GM23338 (cell line): ENCODE results near the gene PICALM.

ENCODE experiments used
- CREB1 ChIP-seq: fragments of 250-450 bp; sonication (Bioruptor Pico); IDR thresholded peaks from 2 replicates; pipeline ENCODE4 v1.5.0; 2020; ENCODE audit warnings: low read depth, mild to moderate bottlenecking, moderate library complexity
- CTCF ChIP-seq, 2 experiments: fragments of 200-600 bp in 1 of 2; sonication (generic) in 1 of 2; conservative IDR thresholded peaks; 2 replicates each; pipeline versions ENCODE4 v1.5.1 to v1.6.1; 2016 to 2017; ENCODE audit warnings: antibody characterized with exemption in 2 of 2, low read depth in 2 of 2, mild to moderate bottlenecking in 2 of 2, moderate library complexity in 1 of 2
- EZH2 ChIP-seq: fragments of 200-600 bp; sonication (generic); IDR thresholded peaks from one replicate; pipeline ENCODE4 v1.8.0; 2017; ENCODE audit warnings: antibody characterized with exemption, mild to moderate bottlenecking, low read depth; ENCODE audit not compliant: unreplicated experiment
- EZH2phosphoT487 ChIP-seq: fragments of 200-600 bp; sonication (generic); IDR thresholded peaks from one replicate; pipeline ENCODE4 v1.8.1; 2018; ENCODE audit warnings: antibody characterized with exemption; ENCODE audit not compliant: unreplicated experiment
- JUNB ChIP-seq: IDR thresholded peaks from one replicate; pipeline ENCODE4 v1.6.1; 2016; ENCODE audit warnings: antibody characterized with exemption; ENCODE audit not compliant: unreplicated experiment
- POLR2AphosphoS5 ChIP-seq: IDR thresholded peaks from 2 replicates; pipeline ENCODE4 v1.6.1; 2016; ENCODE audit warnings: antibody characterized with exemption, low read depth
- ZNF114 ChIP-seq: fragments of 250-450 bp; sonication (Bioruptor Pico); IDR thresholded peaks from 2 replicates; pipeline ENCODE4 v1.5.0; 2020; ENCODE audit warnings: mild to moderate bottlenecking, moderate library complexity
- ZNF331 ChIP-seq: fragments of 250-450 bp; sonication (Bioruptor Pico); IDR thresholded peaks from 2 replicates; pipeline ENCODE4 v1.5.0; 2020; ENCODE audit warnings: low read depth, mild to moderate bottlenecking, moderate library complexity
- ZNF462 ChIP-seq: fragments of 250-450 bp; sonication (Bioruptor Pico); IDR thresholded peaks from 2 replicates; pipeline ENCODE4 v1.5.0; 2020; ENCODE audit warnings: mild to moderate bottlenecking, moderate library complexity

GRCh38 chr11:86062719-86063118 is 6.2 kb downstream of the PICALM start:
- TF ChIP-seq CTCF (conservative IDR thresholded peaks at IDR 0.05; ENCODE audit: low read depth in 2 of 2) (no peak), ZNF331 (CRISPR knock-in tag) (no peak), EZH2 (no peak), POLR2AphosphoS5 (no peak), CREB1 (CRISPR knock-in tag) (no peak), EZH2phosphoT487 (no peak), ZNF462 (CRISPR knock-in tag) (no peak), JUNB (no peak), ZNF114 (no peak)
